ENCODE data around the gene ZGLP1. TPM values are rescaled to one million over a fixed set of nuclear protein-coding genes. Genes with fewer than 3 reads are reported as not detected.

ZGLP1 gene
- total RNA-seq, 2 experiments from 2014 or later = 0.93 to 3.3 TPM

DNA sequence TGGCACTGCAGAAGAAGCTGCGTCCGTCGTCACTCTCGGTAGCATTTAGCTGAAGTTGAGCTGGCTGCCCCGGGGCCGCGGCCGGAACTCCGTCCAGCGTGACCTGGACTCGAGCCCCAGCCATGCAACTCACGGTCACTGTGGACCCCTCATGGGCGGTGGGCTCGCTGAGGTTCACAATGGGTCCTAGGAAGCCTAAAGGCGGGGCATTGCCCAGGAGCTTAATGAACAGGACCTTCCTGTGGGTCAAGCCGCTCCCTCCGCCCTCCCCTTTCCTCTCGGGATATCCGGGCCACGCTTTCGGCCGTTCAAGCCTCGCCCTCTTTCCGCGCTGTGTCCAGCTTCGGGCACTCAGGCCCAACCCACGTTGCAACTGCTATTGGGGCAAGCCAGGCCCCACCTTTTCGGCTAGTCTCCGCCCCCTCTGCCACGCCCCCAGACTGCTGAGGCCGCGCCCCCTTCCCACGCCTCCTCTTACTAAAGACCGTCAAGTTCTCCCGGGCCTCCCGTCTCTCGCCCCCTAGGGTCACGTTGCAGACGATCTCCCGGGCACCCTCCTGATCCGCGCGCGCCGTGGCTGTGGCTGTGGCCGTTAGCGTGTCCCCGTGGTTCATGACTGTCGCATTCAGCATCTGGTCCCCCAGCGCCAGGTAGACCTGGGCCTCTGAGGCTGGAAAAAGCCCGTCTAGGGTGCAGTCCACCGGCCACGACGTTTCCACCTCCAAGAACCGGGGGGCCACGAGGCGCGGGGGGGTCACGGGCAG lies 25.2 kb upstream of the ZGLP1 start:
- Mint-ChIP-seq H3K4me3 (no peak overlapping the region), H3K4me1 (peaks cover 58% of the 10 kb centered on the region), H3K27me3 (no peaks in the 10 kb centered on the region), H3K27ac (no peak overlapping the region), H3K36me3 (peaks cover 32% of the 10 kb centered on the region), H3K9me3 (ENCODE audit: low read depth) (no peaks in the 10 kb centered on the region)
- DNase-seq = peak; percentile 61
- no peak for ATAC-seq
- CTCF ChIA-PET = interaction anchor here (1.6 to 2.2 kb wide), 3 partner anchors 9 to 81 kb away, joined by 4 to 14 read pairs (median 6); no protein-coding TSS in a partner anchor

- no peaks in the 10 kb centered on the region for H3K9me3 Mint-ChIP-seq (ENCODE audit: low read depth)
- no peaks in the 10 kb centered on the region for H3K27me3 Mint-ChIP-seq
- peak; percentile 8 for ATAC-seq
- CTCF ChIA-PET = interaction anchor here (0.9 to 2.2 kb wide), 13 partner anchors 9 to 530 kb away, joined by 3 to 14 read pairs (median 4); partner anchors contain the start of genes CDC37, ICAM1 and TYK2
- peaks cover 33% of the 10 kb centered on the region for H3K36me3 Mint-ChIP-seq
- peak overlapping the region; percentile 94 for H3K27ac Mint-ChIP-seq
- no peak for DNase-seq
- peaks cover 50% of the 10 kb centered on the region for H3K4me1 Mint-ChIP-seq
- peak overlapping the region; percentile 99 for H3K4me3 Mint-ChIP-seq
Measured at GRCh38 chr19:10333758-10334587, 24.4 kb upstream of the ZGLP1 start.

DNA sequence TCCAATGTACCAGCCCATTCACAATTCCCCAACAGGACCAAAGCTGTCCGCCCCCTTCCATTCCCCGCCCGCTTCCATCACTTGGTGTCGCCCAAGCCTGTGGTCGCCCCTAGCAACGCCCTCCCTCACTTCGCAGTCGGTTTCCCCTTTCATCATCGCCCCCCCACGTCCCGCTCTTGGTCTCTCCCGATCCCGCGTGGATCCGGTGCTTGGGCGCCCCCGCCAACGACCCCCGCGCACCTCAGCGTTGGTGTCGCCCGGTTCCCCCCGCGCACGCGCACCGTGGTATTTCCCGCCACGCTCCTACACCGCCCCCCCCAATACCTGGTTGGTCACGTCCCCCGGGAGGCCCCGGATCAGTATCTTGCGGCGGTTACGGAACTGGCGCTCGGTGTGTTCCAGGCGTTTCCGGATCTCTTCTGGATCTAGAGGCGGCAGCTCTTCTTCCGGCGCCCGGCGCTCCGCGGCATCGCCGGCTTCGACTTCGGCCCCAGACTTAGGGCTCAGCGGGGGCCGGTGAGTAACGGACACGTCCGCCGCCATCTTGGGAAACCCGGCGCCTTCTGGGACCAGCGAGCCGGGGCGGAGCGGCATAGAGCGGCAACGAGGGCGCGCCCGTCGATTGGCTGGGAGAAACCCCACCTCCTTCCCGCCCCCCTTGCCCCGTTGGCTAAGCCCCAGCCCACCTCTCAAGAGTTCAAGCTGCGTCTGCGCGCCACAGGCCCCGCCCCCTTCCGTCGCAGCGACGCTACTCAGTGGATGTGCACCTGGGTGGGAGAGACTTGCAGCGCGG lies 23.5 kb upstream of the ZGLP1 start, which contains the start of gene RAVER1:
TSS of gene RAVER1 (minus strand) at position 565 of the 793 bp plus-strand sequence. CDS start at position 543, 22 bp downstream.
- Mint-ChIP-seq H3K27ac (peak within 1 kb of the TSS; percentile 94), H3K9me3 (ENCODE audit: low read depth) (no peaks in the 10 kb centered on the region), H3K4me3 (peak within 1 kb of the TSS; percentile 99), H3K36me3 (peaks cover 35% of the 10 kb centered on the region), H3K27me3 (no peaks in the 10 kb centered on the region), H3K4me1 (peaks cover 42% of the 10 kb centered on the region)
- DNase-seq (peak; percentile 99), ATAC-seq (peak; percentile 97)
- CTCF ChIA-PET = interaction anchor here (0.6 to 2.2 kb wide), 16 partner anchors 10 to 531 kb away, joined by 3 to 14 read pairs (median 4); partner anchors contain the start of genes CDC37, ICAM1 and TYK2

GRCh38 chr19:10332158-10332964 lies 22.7 kb upstream of the ZGLP1 start:
- DNase-seq (no peak), ATAC-seq (no peak)
- Mint-ChIP-seq H3K27me3 (no peaks in the 10 kb centered on the region), H3K4me1 (peaks cover 40% of the 10 kb centered on the region), H3K4me3 (peak overlapping the region; percentile 99), H3K27ac (peak overlapping the region; percentile 94), H3K9me3 (ENCODE audit: low read depth) (no peaks in the 10 kb centered on the region), H3K36me3 (peaks cover 40% of the 10 kb centered on the region)
- CTCF ChIA-PET = interaction anchor here (0.6 to 2.2 kb wide), 10 partner anchors 27 to 96 kb away, joined by 3 to 14 read pairs (median 4); partner anchors contain the start of gene ICAM1

DNA sequence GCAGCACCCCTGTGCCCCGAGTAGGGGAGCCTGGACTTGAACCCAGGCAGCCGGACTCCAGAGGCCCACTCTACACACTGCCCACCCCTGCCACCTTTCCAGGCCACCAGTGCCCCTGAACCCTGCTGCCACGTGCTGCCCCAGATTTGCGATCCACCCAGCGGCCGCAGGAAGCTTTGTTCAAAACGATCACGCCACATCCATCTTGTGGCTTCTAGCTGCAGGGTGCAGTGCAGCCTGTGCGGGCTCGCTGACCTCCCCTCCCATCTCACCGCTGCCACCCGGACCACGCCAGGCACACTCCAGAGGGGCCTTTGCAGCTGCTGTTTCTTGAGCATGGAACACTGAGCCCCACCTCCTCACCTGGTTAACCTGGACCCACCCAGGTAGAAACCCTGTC lies 19.9 kb upstream of the ZGLP1 start:
- Mint-ChIP-seq H3K27ac (no peak overlapping the region), H3K36me3 (peaks cover 39% of the 10 kb centered on the region), H3K27me3 (no peaks in the 10 kb centered on the region), H3K4me3 (no peak overlapping the region), H3K4me1 (peaks cover 29% of the 10 kb centered on the region), H3K9me3 (ENCODE audit: low read depth) (no peaks in the 10 kb centered on the region)
- ATAC-seq (no peak), DNase-seq (no peak)
- CTCF ChIA-PET = interaction anchor here (1.0 to 1.7 kb wide), 2 partner anchors 61 to 75 kb away, joined by 3 to 4 read pairs; no protein-coding TSS in a partner anchor

DNA sequence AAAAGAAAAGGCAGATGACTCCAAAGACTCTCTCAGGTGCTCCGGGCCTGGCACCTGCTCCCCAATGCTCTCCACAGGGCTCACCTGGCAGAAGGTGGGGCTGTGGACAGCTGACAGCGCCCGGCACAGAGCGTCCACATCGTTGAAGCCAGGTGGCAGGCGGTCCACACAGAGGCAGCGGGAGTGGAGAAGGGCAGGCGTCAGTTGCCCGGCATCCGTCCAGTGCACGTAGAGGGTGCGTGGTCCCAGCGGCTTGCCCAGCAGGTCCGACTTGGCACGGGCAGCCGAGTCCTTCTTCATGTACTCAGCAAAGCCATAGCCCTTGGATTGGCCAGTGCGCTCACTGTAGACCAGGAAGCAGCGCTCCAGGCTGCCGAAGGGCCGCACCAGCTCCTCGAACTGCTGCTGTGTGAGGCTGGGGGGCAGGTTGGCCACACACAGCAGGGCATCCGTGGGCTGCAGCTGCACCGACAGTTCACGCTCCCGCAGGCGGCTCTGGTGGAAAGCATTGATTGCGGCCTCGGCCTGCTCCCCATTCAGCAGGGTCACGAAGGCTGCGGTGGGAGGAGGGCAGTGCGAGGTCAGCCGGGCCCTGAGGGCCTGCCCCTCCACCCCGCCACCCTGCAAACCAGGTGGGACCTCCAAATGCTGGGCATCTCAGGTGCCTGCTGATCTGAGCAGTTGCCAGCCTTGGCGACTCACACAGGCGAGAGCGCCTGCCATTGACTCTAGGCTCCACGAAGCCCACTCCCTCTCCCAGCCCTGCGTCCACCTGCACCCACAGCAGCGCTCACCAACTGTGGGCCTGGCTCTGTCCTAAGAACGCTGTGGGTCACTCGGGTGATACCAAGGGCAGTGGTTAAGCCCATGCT lies 19.2 kb upstream of the ZGLP1 start:
- DNase-seq (no peak), ATAC-seq (no peak)
- H3K9me3 Mint-ChIP-seq (ENCODE audit: low read depth) = no peaks in the 10 kb centered on the region
- H3K27ac Mint-ChIP-seq = no peak overlapping the region
- no peaks in the 10 kb centered on the region for H3K27me3 Mint-ChIP-seq
- peaks cover 36% of the 10 kb centered on the region for H3K36me3 Mint-ChIP-seq
- H3K4me1 Mint-ChIP-seq = peaks cover 23% of the 10 kb centered on the region
- CTCF ChIA-PET = no interaction called here
- no peak overlapping the region for H3K4me3 Mint-ChIP-seq

GRCh38 chr19:10327793-10328192 lies 18.2 kb upstream of the ZGLP1 start:
- Mint-ChIP-seq H3K36me3 (peaks cover 34% of the 10 kb centered on the region), H3K9me3 (ENCODE audit: low read depth) (no peaks in the 10 kb centered on the region), H3K27ac (no peak overlapping the region), H3K4me3 (no peak overlapping the region), H3K4me1 (peaks cover 17% of the 10 kb centered on the region), H3K27me3 (no peaks in the 10 kb centered on the region)
- CTCF ChIA-PET = no interaction called here
- ATAC-seq (no peak), DNase-seq (no peak)

DNA sequence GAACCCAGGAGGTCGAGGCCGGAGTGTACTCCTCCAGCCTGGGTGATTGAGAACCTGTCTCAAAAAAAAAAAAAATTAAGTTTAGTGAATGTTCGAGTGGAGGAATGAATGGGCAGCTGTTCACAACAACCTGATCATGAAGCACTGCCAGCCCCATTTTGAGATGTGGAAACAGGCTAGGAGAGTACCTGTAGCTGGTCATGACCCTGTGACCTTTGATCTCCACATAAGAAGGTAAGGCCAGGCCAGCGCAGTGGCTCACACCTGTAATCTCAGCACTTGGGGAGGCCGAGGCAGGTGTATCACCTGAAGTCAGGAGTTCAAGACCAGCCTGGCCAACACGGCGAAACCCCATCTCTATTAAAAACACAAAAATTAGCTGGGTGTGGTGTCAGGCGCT lies 16.1 kb upstream of the ZGLP1 start:
- Mint-ChIP-seq H3K27me3 (no peaks in the 10 kb centered on the region), H3K4me1 (peaks cover 6% of the 10 kb centered on the region), H3K36me3 (peaks cover 35% of the 10 kb centered on the region), H3K4me3 (no peak overlapping the region), H3K9me3 (ENCODE audit: low read depth) (no peaks in the 10 kb centered on the region), H3K27ac (no peak overlapping the region)
- CTCF ChIA-PET = interaction anchor here (0.5 to 1.1 kb wide), 2 partner anchors 24 to 56 kb away, joined by 3 read pairs; no protein-coding TSS in a partner anchor
- DNase-seq (no peak), ATAC-seq (no peak)

DNA sequence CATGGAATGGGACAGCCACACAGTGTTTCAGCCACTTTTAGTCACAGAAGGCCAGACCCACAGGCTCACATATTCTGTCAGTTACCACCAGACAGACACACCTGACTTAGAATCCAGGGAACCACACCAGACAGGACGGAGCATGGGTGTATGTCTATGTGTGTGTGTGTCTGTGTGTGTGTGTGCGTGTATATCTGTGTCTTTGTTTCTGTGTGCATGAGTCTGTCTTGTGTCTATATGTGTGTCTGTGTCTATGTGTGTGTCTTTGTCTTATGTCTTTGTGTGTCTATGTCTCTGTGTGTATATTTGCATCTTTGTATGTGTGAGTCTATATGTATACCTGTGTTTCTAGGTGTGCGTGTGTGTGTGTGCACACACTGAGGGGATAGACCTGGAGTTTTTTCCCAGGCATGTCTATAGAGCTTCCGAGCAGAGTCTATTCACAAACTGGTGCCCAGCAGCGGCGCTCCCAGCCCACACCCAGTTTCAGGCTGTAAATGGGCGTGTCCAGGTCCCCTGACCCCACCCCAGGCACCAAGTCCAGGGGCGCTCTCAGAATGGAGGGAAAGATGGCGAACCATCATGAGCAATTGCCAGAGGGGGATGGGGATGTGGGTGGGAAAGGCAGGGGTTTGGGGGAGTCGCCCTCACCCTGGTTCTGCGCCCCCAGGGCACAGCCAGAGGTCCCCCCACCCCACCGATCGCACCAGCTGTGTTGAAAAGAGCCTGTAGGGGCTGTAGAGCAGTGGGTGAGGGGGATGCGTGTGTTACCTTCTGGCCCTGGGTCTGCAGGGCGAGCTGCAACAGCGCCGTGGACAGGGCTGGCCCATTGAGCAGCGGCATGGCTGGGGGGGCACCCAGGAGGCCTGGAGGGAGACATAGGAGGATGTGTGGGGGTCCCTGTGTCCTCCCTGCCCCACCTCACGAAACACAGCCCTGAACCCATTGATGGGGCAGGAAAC lies 12.5 kb upstream of the ZGLP1 start:
- Mint-ChIP-seq H3K4me1 (no peaks in the 10 kb centered on the region), H3K4me3 (no peak overlapping the region), H3K36me3 (peaks cover 30% of the 10 kb centered on the region), H3K27me3 (no peaks in the 10 kb centered on the region), H3K27ac (no peak overlapping the region), H3K9me3 (ENCODE audit: low read depth) (no peaks in the 10 kb centered on the region)
- DNase-seq (no peak), ATAC-seq (no peak)
- CTCF ChIA-PET = no interaction called here

DNA sequence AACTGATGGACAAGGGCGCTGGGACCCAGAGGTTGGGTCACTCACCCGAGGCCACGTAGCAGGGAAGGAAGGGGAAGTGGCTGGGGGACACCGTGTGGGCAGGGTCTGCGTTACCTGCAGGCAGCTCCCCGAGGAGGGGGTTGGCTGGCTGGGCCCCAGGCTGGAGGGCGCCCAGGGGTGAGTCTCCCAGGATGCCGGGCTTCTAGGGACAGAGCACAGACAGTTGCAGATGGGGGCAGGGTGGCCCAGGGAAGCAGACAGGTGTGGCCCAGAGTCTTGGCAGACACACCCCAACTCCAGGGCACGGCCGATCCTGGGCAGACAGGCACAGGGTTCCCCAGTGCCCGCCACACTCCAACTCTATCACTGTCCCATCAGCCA lies 11.8 kb upstream of the ZGLP1 start:
- no peaks in the 10 kb centered on the region for H3K27me3 Mint-ChIP-seq
- no peak overlapping the region for H3K4me3 Mint-ChIP-seq
- ATAC-seq = no peak
- DNase-seq = no peak
- H3K4me1 Mint-ChIP-seq = no peaks in the 10 kb centered on the region
- CTCF ChIA-PET = no interaction called here
- H3K9me3 Mint-ChIP-seq (ENCODE audit: low read depth) = no peaks in the 10 kb centered on the region
- H3K36me3 Mint-ChIP-seq = peaks cover 30% of the 10 kb centered on the region
- no peak overlapping the region for H3K27ac Mint-ChIP-seq
